Left cardiac atrium (tissue), 4 donors: ENCODE data around the gene NKX2-3. TPM values are rescaled to one million over a fixed set of nuclear protein-coding genes. Genes with fewer than 3 reads are reported as not detected.

Source experiments
- ATAC-seq, 2 donors: fragments of 200-7000 bp; cut with Tn5 transposase; one replicate each; pipeline ENCODE4 v1.9.1; 2020; ENCODE audit warnings: mild to moderate bottlenecking in 2 of 2, moderate library complexity in 2 of 2
- DNase-seq: peaks from one replicate; pipeline ENCODE4 v3.0.0-alpha.2; 2020
- intact Hi-C, 2 donors: fragments of 100-400 bp; cut with DNase I; formaldehyde crosslinking; loops; one replicate each; pipeline versions ENCODE4 v1.14.1 to v1.15.1; 2022 to 2023
- total RNA-seq, 2 donors: library from RNA; stranded (reverse); fragmentation: NEBNext Ultra II Directional; extraction: Animal tissue kit (Norgen Biotek cat#: 25700); gene quantifications; one replicate each; pipeline ENCODE4 v1.2.1, GENCODE V29; 2021
- donor health status: DM: no; HTN: yes; CAD: no.
- donor health status: DM: no; HTN: yes; CAD: no; lungs with severe emphysema.
- donor health status: DM: yes; HTN: yes; CAD: no.
- donor health status: Dilated cardiomyopathy.

NKX2-3 gene
- total RNA-seq, 2 donors from 2014 or later: not detected

- intact Hi-C loops: no loop called here
- ATAC-seq: no peak
- no peak for DNase-seq
Measured at GRCh38 chr10:99536338-99537085, 3.8 kb downstream of the NKX2-3 start.

GRCh38 chr10:99537086-99537988 lies 4.6 kb downstream of the NKX2-3 start:
- no peak for DNase-seq
- intact Hi-C loops: no loop called here
- no peak for ATAC-seq

DNA sequence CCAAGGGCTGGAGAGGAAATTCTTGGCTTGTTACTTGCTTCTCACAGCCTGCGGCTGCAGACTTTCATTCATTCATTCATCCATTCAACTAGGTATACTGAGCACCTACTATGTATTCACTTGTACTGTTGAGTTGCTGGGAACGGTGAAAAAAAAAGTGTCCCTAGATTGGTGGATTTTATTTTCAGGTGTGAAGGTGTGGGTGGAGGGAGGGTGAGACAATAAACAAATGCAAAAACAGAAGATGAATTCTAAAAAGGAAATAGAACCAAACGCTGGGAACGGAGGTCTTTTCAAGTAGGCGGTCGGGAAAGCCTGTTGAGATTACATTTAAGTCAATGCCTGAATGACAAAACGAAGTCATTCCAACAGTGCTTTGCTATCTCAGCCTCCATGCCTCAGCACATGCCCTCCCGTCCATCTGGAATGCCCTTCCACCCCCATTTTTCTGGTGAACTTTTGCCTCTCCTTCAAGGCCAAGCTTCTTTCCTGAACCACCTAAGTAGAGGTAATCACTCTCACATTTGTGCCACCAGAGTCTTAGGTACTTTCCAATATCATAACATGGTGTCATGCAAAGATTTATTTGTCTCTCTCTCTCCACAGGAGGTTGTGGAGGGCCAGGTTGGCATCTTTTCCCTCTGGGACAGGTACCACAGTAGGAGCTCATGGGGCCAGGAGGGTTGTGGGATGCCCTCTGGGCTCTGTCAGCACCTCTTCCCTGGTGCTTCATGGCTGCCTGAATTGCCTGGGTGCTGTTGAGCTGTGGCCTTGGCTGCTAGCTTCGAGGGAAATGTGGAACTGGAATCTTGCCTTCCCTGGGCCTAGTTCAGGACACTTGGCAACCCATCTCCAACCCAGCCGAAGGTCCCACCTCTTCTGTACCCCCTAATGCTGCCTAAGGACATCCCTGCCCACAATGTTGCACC lies 5.5 kb downstream of the NKX2-3 start:
- intact Hi-C loops: no loop called here
- ATAC-seq (no peak), DNase-seq (no peak)

DNA sequence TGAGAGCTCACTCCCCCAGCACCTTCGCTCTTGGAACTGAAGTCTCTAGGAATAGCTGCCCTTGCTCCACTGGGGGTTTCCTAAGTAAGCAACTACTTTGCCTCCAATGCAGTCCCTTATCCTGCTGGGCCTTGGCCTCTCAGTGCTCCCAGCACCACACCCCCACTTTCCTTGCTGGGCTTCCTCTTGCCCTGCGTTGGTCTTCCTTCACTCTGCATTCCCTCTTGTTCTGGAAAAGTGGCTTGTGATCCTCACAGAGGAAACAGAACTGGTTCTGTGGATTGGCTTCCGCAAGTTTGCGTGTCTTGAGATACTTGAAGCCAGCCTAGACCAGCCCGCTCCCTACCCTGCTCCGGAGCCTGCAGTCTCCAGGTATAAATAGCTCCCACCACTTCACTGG lies 6.4 kb downstream of the NKX2-3 start:
- ATAC-seq: no peak
- intact Hi-C loops: no loop called here
- no peak for DNase-seq

DNA sequence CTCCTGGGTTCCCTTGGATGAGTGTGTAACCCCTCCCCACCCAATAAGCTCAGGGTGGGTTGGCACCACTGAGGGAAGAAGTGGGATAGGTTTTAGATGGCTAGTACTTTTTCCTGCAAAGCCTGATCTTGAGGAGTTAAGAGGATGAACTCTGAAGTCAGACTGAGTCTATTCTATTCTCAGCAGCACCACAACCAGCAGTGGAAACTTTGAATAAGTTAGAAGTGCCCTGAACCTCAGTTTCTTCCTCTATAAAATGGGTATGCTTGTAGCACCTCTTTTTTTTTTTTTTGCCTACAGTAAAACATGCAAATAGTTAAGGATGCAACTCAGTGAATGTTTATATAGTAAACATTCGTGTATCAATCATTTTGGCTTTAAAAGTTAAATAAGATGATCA lies 7.1 kb downstream of the NKX2-3 start:
- DNase-seq (no peak), ATAC-seq (no peak)
- intact Hi-C loops: no loop called here

DNA sequence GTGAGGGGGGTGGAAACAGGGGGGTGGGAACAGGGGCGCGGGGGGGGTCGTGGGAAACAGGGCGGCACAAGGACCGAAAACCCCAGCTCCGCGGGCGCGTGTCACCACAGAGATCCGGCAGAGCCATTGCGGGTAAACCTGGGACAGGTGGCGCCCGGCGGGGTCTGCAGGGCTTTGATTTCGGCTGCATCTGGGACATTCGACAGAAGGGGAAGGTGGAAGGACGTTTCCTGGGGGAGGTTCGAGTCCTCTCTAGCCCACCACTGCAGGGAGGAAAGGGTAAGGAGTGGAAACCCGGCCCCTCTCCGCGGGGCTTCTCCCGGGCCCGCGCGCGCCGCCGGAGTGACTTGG lies 7.5 kb downstream of the NKX2-3 start:
- DNase-seq: no peak
- ATAC-seq: no peak
- intact Hi-C loops: no loop called here

DNA sequence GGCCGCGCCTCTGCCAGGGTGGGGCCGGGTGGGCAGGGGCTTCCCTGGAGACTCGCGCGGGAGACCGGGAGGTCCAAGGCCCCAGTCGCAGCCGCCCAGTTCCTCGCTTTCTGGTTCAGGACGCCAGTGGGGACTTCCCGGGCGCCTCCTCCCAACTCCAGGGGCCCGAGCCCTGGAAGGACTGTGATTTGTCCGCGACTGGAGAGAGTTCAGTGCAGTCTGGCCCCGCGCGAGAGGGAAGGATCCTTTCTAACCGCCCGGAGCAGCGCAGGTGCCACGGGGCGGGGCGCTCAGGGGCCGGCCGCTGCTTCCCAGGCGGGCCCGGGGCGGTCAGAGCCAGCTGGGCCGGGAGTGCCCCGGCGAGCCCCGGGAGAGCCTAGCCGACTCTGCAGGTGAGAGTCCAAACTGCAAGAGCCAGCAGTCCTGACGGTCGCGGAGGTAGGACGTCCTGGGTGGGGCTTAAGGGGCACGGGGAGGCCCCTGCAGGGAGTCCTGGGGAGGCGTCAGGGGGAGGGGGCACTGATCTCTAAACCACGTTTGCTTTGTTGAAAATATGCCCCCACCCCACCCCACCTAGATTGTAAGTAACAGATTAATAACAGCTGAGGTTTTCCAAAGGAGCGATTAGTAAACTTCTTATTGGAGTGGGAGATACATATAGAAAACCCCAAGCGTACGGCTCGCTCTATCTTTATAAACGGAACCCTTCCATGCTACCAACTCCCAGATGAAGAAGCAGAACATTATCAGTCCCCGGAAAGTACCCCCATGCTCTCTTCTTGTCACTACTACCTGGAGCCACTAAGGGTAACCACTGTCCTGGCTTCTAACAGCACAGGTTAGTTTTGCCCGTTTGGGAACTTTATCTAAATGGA lies 8.2 kb downstream of the NKX2-3 start:
- intact Hi-C loops: no loop called here
- peak; percentile 19 to 57 for ATAC-seq

DNA sequence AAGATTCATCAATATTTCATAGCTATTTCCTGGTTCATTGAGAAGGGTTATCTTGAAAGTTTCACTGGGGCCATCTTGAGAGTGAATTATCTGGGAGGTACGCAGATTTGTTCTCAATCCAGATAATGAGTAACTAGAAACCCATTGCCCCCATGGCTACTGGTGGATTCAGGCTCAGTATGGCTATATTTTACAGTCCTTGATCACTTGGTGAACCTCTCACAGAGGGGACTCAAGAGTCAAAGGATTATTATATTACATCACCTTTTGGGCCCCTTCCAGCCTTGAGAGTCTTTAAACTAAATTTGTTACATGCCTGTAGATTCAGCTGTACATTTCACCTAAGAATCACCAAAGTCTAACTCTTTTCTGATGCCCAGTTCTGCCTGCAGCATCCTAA lies 11.6 kb downstream of the NKX2-3 start:
- ATAC-seq (no peak), DNase-seq (no peak)
- intact Hi-C loops: no loop called here

More for the DNA sequence above, 8.2 kb downstream of the NKX2-3 start:
- no peak for DNase-seq

DNA sequence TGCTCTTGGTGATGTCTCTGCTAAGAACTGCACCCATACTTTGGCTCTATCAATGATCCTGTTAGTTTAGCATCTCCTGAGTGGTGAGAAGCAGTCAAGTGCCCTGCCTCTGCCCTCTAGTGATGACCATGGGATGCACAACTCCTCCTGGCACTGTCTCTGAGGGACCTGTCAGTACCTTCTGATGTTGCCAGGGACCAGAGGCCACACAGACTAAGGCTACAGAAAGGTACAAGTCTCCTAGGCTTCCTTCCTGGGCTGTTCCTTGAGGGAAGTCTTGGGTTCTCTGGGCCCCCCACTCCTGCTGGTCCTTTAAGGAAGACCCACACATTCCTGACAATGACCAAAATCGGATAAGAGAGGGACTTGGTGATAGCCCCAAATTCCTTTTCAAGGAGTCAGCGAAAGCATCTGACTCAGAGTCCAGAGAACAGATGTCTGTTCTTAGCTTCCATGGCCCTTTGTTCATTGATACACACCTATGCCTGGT lies 15.3 kb downstream of the NKX2-3 start:
- intact Hi-C loops: no loop called here
- ATAC-seq: no peak
- DNase-seq: no peak

DNA sequence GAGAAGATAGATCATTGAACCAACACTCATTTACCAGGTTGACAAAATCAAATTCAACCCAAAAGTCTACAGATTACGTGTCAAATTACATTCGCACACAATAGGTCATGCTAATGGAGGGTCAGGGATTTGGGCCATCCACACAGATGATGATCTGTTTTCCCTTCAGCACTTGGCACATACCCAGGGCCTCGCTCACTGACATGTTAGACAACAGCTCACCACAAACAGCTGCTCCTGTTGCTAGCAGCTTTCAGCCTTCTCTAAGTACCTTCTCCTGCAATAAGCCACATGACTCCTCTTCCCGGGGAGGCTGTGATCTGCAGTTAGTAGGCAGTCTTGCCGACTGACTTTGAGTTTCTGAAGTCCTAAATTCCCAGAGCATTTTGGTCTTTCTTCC lies 18.4 kb downstream of the NKX2-3 start:
- ATAC-seq (no peak), DNase-seq (no peak)
- intact Hi-C loops: no loop called here

GRCh38 chr10:99551616-99552015 lies 18.9 kb downstream of the NKX2-3 start:
- DNase-seq: no peak
- no peak for ATAC-seq
- intact Hi-C loops: no loop called here

- intact Hi-C loops: no loop called here
- ATAC-seq (no peak), DNase-seq (no peak)
Measured at GRCh38 chr10:99555371-99555770, 22.6 kb downstream of the NKX2-3 start.

DNA sequence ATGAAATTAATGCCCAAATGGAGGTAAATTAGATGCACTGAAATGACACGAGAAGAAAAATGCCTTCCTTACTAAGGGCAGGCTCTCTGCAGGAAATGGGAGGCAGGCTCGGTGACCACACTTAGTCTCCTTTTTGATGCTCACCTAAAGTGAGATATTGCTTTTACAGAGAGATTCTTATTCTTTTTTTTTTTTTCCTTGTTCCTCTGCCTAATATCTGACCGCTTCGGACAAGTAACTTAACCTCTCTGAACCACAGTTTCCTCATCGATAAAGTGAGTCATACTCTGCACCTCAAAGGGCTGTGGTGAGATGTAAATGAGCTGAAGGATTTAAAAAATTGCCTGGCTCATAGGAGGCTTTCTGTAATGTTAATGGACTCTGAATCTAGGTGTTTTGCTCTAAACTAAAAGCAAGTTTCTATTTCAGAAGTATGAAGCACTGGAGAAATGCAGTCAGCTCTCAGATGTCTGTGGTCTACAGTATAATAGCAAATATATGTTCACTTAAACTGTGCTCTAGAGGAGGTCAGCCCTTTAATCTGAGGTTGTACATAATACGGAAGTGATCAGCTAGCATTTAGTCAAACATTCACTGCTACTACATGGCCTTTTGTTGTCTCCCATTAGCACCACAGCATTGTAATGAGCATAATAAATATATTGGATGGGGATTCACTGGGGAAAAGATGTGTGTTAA lies 23.2 kb downstream of the NKX2-3 start:
- no peak for ATAC-seq
- no peak for DNase-seq
- intact Hi-C loops: no loop called here

GRCh38 chr10:99557044-99557443 lies 24.3 kb downstream of the NKX2-3 start:
- ATAC-seq (no peak), DNase-seq (no peak)
- intact Hi-C loops: no loop called here

GRCh38 chr10:99558708-99559107 lies 26.0 kb downstream of the NKX2-3 start:
- intact Hi-C loops: no loop called here
- DNase-seq (no peak), ATAC-seq (no peak)

DNA sequence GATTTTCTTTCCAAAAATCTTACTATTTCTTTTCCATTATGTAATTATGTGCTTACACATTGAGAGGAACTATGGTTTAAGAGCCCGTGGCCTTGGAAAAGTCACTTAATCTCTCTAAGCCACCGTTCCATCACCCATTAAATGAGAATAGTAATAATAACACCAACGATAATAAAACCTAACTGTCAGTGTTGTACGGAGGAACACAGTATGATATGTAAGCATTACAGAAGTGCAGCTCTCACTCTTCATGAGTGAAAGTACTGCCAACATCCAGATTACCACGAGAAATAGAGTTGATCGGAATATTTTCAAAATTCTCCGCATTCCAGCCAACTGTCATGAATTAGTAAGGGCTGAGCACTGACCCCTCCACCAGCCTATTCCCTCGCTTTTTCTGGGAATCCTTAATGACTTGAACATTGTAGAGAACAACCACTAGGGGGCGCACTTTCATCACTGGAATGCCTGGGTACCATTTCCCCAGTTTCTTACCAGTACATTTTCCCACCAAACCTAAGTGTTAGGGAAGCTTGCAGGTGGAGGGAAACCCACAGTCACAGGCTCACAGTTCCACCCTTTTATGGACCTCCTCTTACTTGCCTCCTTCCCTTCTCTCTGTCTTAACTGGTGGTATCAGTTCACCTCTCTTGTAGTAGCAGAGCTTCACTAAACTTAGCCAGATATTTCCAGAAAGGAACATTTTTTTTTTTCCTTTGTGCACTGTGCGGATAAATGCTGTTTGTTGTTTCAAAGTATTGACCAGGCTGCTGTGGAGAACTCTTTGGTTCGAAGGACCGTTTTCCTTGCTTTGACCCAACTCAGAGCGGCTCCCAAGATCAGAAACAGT lies 27.8 kb downstream of the NKX2-3 start:
- intact Hi-C loops: no loop called here
- ATAC-seq (no peak), DNase-seq (no peak)

DNA sequence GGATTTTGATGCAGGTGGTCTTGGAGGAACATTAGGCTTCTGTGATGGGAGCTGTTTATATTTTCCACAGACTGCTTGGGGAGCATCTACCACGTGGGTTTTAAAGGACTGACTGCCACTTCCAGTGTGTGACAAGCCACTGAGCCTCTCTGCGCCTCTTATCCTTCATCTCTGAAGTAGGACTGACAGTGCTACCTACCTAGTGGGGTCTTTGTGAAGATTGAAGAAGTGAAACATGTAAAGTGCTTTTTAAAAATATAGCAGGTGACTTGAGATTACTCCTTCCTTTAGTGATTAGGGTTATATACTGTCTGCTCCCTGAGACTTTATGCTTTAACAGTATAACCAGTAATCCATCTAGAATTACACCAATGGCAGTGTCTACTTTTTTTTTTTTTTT lies 29.9 kb downstream of the NKX2-3 start:
- DNase-seq: no peak
- intact Hi-C loops: no loop called here
- no peak for ATAC-seq
